ENCODE measurements around the gene RASAL3.
"Not testable (repeated sequence)": the region's sequence is repeated elsewhere in the genome, so short reads cannot be mapped to it uniquely, and the experiment has no call there.

RASAL3 gene

GRCh38 chr19:15464394-15465385 is at the start of gene RASAL3:
RASAL3 (minus strand) TSS chr19:15464544; CDS start chr19:15464358, 186 bp downstream.
- DNase-seq = peak; percentile 79

- DNase-seq = no peak
Observed at GRCh38 chr19:15511671-15512424, 47.5 kb upstream of the RASAL3 start.

- DNase-seq = peak; percentile 4
Observed at GRCh38 chr19:15508035-15508710, 43.8 kb upstream of the RASAL3 start, which contains the start of gene CYP4F22. CYP4F22 (plus strand) TSS chr19:15508525; CDS start chr19:15525337, 16,812 bp downstream.

GRCh38 chr19:15507068-15508034 is 43.0 kb upstream of the RASAL3 start:
- no peak for DNase-seq

- no peak for DNase-seq
Observed at GRCh38 chr19:15506074-15506571, 41.8 kb upstream of the RASAL3 start.

- DNase-seq = no peak
Observed at GRCh38 chr19:15502264-15502663, 37.9 kb upstream of the RASAL3 start.

GRCh38 chr19:15501596-15501995 is 37.3 kb upstream of the RASAL3 start:
- DNase-seq = no peak

- peak; percentile 4 for DNase-seq
Observed at GRCh38 chr19:15498910-15499309, 34.6 kb upstream of the RASAL3 start.

GRCh38 chr19:15498156-15498858 is 34.0 kb upstream of the RASAL3 start:
- no peak for DNase-seq

GRCh38 chr19:15495151-15495550 is 30.8 kb upstream of the RASAL3 start:
- DNase-seq = no peak

- no peak for DNase-seq
Observed at GRCh38 chr19:15488489-15489226, 24.3 kb upstream of the RASAL3 start.

GRCh38 chr19:15487038-15487437 is 22.7 kb upstream of the RASAL3 start:
- no peak for DNase-seq

GRCh38 chr19:15485768-15486167 is 21.4 kb upstream of the RASAL3 start:
- not testable (repeated sequence) for DNase-seq

- not testable (repeated sequence) for DNase-seq
Observed at GRCh38 chr19:15480996-15481395, 16.7 kb upstream of the RASAL3 start.

GRCh38 chr19:15479391-15480345 is 15.3 kb upstream of the RASAL3 start, which contains the start of gene PGLYRP2:
PGLYRP2 (minus strand) TSS chr19:15479501; CDS start chr19:15479371, 130 bp downstream.
- no peak for DNase-seq

GRCh38 chr19:15476325-15476724 is 12.0 kb upstream of the RASAL3 start:
- DNase-seq = no peak

GRCh38 chr19:15475611-15476010 is 11.3 kb upstream of the RASAL3 start:
- DNase-seq = no peak

GRCh38 chr19:15475169-15475568 is 10.8 kb upstream of the RASAL3 start:
- no peak for DNase-seq

- DNase-seq = peak; percentile 25
Observed at GRCh38 chr19:15473821-15474220, 9.5 kb upstream of the RASAL3 start.
